ENCODE data around the gene CCL1. TPM values are rescaled to one million over a fixed set of nuclear protein-coding genes. Genes with fewer than 3 reads are reported as not detected.

CCL1 gene
- not detected for polyA plus RNA-seq (ENCODE audit: insufficient read length in 3 of 3)

GRCh38 chr17:34363183-34363661 is at the start of gene CCL1:
CCL1 (minus strand) TSS chr17:34363233; CDS start chr17:34363161, 72 bp downstream.
- DNase-seq (ENCODE audit: low read depth in 3 of 3, low spot score in 2 of 3): no peak

GRCh38 chr17:34412534-34412933 is 49.5 kb upstream of the CCL1 start:
- no peak for DNase-seq (ENCODE audit: low read depth in 3 of 3, low spot score in 2 of 3)

- DNase-seq (ENCODE audit: low read depth in 3 of 3, low spot score in 2 of 3): no peak
Measured at GRCh38 chr17:34411646-34412421, 48.8 kb upstream of the CCL1 start.

GRCh38 chr17:34409352-34409751 is 46.3 kb upstream of the CCL1 start:
- no peak for DNase-seq (ENCODE audit: low read depth in 3 of 3, low spot score in 2 of 3)

GRCh38 chr17:34408439-34408838 is 45.4 kb upstream of the CCL1 start:
- no peak for DNase-seq (ENCODE audit: low read depth in 3 of 3, low spot score in 2 of 3)

- DNase-seq (ENCODE audit: low read depth in 3 of 3, low spot score in 2 of 3): no peak
Measured at GRCh38 chr17:34406226-34406625, 43.2 kb upstream of the CCL1 start.

GRCh38 chr17:34403006-34403405 is 40.0 kb upstream of the CCL1 start:
- no peak for DNase-seq (ENCODE audit: low read depth in 3 of 3, low spot score in 2 of 3)

- DNase-seq (ENCODE audit: low read depth in 3 of 3, low spot score in 2 of 3): no peak
Measured at GRCh38 chr17:34401165-34401564, 38.1 kb upstream of the CCL1 start.

GRCh38 chr17:34400301-34400931 is 37.4 kb upstream of the CCL1 start:
- no peak for DNase-seq (ENCODE audit: low read depth in 3 of 3, low spot score in 2 of 3)

- DNase-seq (ENCODE audit: low read depth in 3 of 3, low spot score in 2 of 3): no peak
Measured at GRCh38 chr17:34399725-34400124, 36.7 kb upstream of the CCL1 start.

- DNase-seq (ENCODE audit: low read depth in 3 of 3, low spot score in 2 of 3): no peak
Measured at GRCh38 chr17:34398990-34399389, 36.0 kb upstream of the CCL1 start.

- DNase-seq (ENCODE audit: low read depth in 3 of 3, low spot score in 2 of 3): no peak
Measured at GRCh38 chr17:34397265-34397664, 34.2 kb upstream of the CCL1 start.

GRCh38 chr17:34393401-34393800 is 30.4 kb upstream of the CCL1 start:
- no peak for DNase-seq (ENCODE audit: low read depth in 3 of 3, low spot score in 2 of 3)

- no peak for DNase-seq (ENCODE audit: low read depth in 3 of 3, low spot score in 2 of 3)
Measured at GRCh38 chr17:34391241-34391640, 28.2 kb upstream of the CCL1 start.

GRCh38 chr17:34390649-34391048 is 27.6 kb upstream of the CCL1 start:
- no peak for DNase-seq (ENCODE audit: low read depth in 3 of 3, low spot score in 2 of 3)

GRCh38 chr17:34389126-34389750 is 26.2 kb upstream of the CCL1 start:
- no peak for DNase-seq (ENCODE audit: low read depth in 3 of 3, low spot score in 2 of 3)

GRCh38 chr17:34387566-34387965 is 24.5 kb upstream of the CCL1 start:
- DNase-seq (ENCODE audit: low read depth in 3 of 3, low spot score in 2 of 3): no peak

GRCh38 chr17:34386697-34387550 is 23.9 kb upstream of the CCL1 start:
- DNase-seq (ENCODE audit: low read depth in 3 of 3, low spot score in 2 of 3): no peak

- no peak for DNase-seq (ENCODE audit: low read depth in 3 of 3, low spot score in 2 of 3)
Measured at GRCh38 chr17:34386343-34386696, 23.3 kb upstream of the CCL1 start.

GRCh38 chr17:34384822-34385605 is 22.0 kb upstream of the CCL1 start:
- DNase-seq (ENCODE audit: low read depth in 3 of 3, low spot score in 2 of 3): no peak

Measured in right renal cortex interstitium (tissue), 3 donors.